H9 (cell line): ENCODE results near the gene MAN2C1. TPM values are rescaled to one million over a fixed set of nuclear protein-coding genes. Genes with fewer than 3 reads are reported as not detected.

Experiments
- DNase-seq: peaks from one replicate; pipeline ENCODE4 v3.0.0-alpha.2; 2017
- H2AFZ ChIP-seq: one replicate; pipeline ENCODE4 v1.6.1; 2013; ENCODE audit warnings: mild to moderate bottlenecking, low read length, control low read depth, moderate library complexity
- H2AK5ac ChIP-seq: 2 replicates; pipeline ENCODE4 v1.6.1; 2013; ENCODE audit warnings: low read length, control low read depth, mixed read lengths; ENCODE audit not compliant: insufficient read length
- H2BK120ac ChIP-seq: one replicate; pipeline ENCODE4 v1.6.1; 2013; ENCODE audit warnings: low read depth, mild to moderate bottlenecking, low read length, control low read depth, inconsistent platforms; ENCODE audit not compliant: poor library complexity, severe bottlenecking
- H2BK12ac ChIP-seq: 2 replicates; pipeline ENCODE4 v1.6.1; 2013; ENCODE audit warnings: low read length, control low read depth, mixed read lengths, low read depth; ENCODE audit not compliant: insufficient read length
- H2BK15ac ChIP-seq: 2 replicates; pipeline ENCODE4 v1.6.1; 2013; ENCODE audit warnings: low read depth, low read length, control low read depth
- H2BK20ac ChIP-seq: one replicate; pipeline ENCODE4 v1.6.1; 2013; ENCODE audit warnings: low read depth, mild to moderate bottlenecking, low read length, control low read depth, inconsistent platforms; ENCODE audit not compliant: poor library complexity, severe bottlenecking
- H2BK5ac ChIP-seq: 2 replicates; pipeline ENCODE4 v1.6.1; 2013; ENCODE audit warnings: low read length, control low read depth, mixed read lengths; ENCODE audit not compliant: insufficient read length
- H3K14ac ChIP-seq: 2 replicates; pipeline ENCODE4 v1.6.1; 2013; ENCODE audit warnings: low read length, control low read depth; ENCODE audit not compliant: insufficient read depth
- H3K18ac ChIP-seq: 2 replicates; pipeline ENCODE4 v1.6.1; 2013; ENCODE audit warnings: low read depth, mild to moderate bottlenecking, mixed read lengths, low read length, control low read depth; ENCODE audit not compliant: insufficient read length
- H3K23ac ChIP-seq: 2 replicates; pipeline ENCODE4 v1.6.1; 2013; ENCODE audit warnings: low read length, control low read depth, mixed read lengths, low read depth; ENCODE audit not compliant: insufficient read length
- H3K23me2 ChIP-seq: 2 replicates; pipeline ENCODE4 v1.6.1; 2013; ENCODE audit warnings: low read depth, mild to moderate bottlenecking, mixed read lengths, low read length, control low read depth; ENCODE audit not compliant: insufficient read length, poor library complexity, severe bottlenecking
- H3K27ac ChIP-seq: 2 replicates; pipeline ENCODE4 v1.5.1; 2013; ENCODE audit warnings: low read length, control low read depth, mixed read lengths, low read depth; ENCODE audit not compliant: insufficient read length
- H3K27me3 ChIP-seq: 2 replicates; pipeline ENCODE4 v1.6.1; 2013; ENCODE audit warnings: low read length, control low read depth, inconsistent platforms; ENCODE audit not compliant: insufficient read depth
- H3K4ac ChIP-seq: 2 replicates; pipeline ENCODE4 v1.6.1; 2013; ENCODE audit warnings: low read depth, mild to moderate bottlenecking, control low read depth, inconsistent platforms, low read length, moderate library complexity
- H3K4me1 ChIP-seq: 2 replicates; pipeline ENCODE4 v1.6.1; 2013; ENCODE audit warnings: low read length, control low read depth, inconsistent platforms; ENCODE audit not compliant: insufficient read depth
- H3K4me2 ChIP-seq: 2 replicates; pipeline ENCODE4 v1.6.1; 2013; ENCODE audit warnings: low read length, control low read depth, mixed read lengths; ENCODE audit not compliant: insufficient read length, insufficient read depth
- H3K56ac ChIP-seq: 2 replicates; pipeline ENCODE4 v1.6.1; 2013; ENCODE audit warnings: low read depth, mild to moderate bottlenecking, mixed read lengths, low read length, control low read depth; ENCODE audit not compliant: insufficient read length
- H3K79me1 ChIP-seq: 2 replicates; pipeline ENCODE4 v1.6.1; 2013; ENCODE audit warnings: low read depth, mild to moderate bottlenecking, moderate library complexity, low read length, control low read depth, inconsistent platforms; ENCODE audit not compliant: insufficient read depth, poor library complexity, severe bottlenecking
- H3K79me2 ChIP-seq: 2 replicates; pipeline ENCODE4 v1.6.1; 2013; ENCODE audit warnings: low read length, control low read depth, inconsistent platforms; ENCODE audit not compliant: insufficient read depth
- H3K9ac ChIP-seq: 2 replicates; pipeline ENCODE4 v1.6.1; 2013; ENCODE audit warnings: low read length, control low read depth, mixed read lengths; ENCODE audit not compliant: insufficient read length; ENCODE audit errors: extremely low read depth
- H3K9me3 ChIP-seq: one replicate; pipeline ENCODE4 v1.6.1; 2013; ENCODE audit warnings: low read depth, low read length, inconsistent platforms; ENCODE audit not compliant: control insufficient read depth
- H3T11ph ChIP-seq: one replicate; pipeline ENCODE4 v1.6.1; 2013; ENCODE audit warnings: mild to moderate bottlenecking, low read length, control low read depth, inconsistent platforms
- H4K20me1 ChIP-seq: one replicate; pipeline ENCODE4 v1.6.1; 2013; ENCODE audit not compliant: control insufficient read depth, insufficient read length, insufficient read depth
- H4K5ac ChIP-seq: 2 replicates; pipeline ENCODE4 v1.6.1; 2013; ENCODE audit warnings: low read depth, mild to moderate bottlenecking, mixed read lengths, low read length, control low read depth; ENCODE audit not compliant: insufficient read length
- H4K8ac ChIP-seq: replicated peaks from 2 replicates; pipeline ENCODE4 v1.6.1; 2013; ENCODE audit warnings: low read length, control low read depth, mixed read lengths, low read depth; ENCODE audit not compliant: insufficient read length
- H4K91ac ChIP-seq: 2 replicates; pipeline ENCODE4 v1.6.1; 2013; ENCODE audit warnings: low read depth, mild to moderate bottlenecking, moderate library complexity, mixed read lengths, low read length, control low read depth; ENCODE audit not compliant: insufficient read length
- H3K27ac Mint-ChIP-seq, 3 experiments: 2 replicates in 2 of 3; 3 replicates in 1 of 3; pipeline ENCODE4 v1.8.0; 2020 to 2021; ENCODE audit warnings: mixed read lengths in 3 of 3, mild to moderate bottlenecking in 1 of 3, moderate library complexity in 1 of 3
- H3K27me3 Mint-ChIP-seq: 2 replicates; pipeline ENCODE4 v1.8.0; 2021; ENCODE audit warnings: low read depth, mild to moderate bottlenecking, moderate library complexity, mixed read lengths
- H3K36me3 Mint-ChIP-seq, 3 experiments: 2 replicates in 2 of 3; 3 replicates in 1 of 3; pipeline ENCODE4 v1.8.0; 2020 to 2021; ENCODE audit warnings: low read depth in 3 of 3, mixed read lengths in 3 of 3; ENCODE audit not compliant: insufficient read depth in 1 of 3
- H3K4me1 Mint-ChIP-seq, 2 experiments: 2 replicates each; pipeline ENCODE4 v1.8.0; 2020; ENCODE audit warnings: mixed read lengths in 2 of 2
- H3K4me3 Mint-ChIP-seq, 2 experiments: 2 replicates in 1 of 2; 3 replicates in 1 of 2; pipeline ENCODE4 v1.8.0; 2020 to 2021; ENCODE audit warnings: mild to moderate bottlenecking in 2 of 2, mixed read lengths in 2 of 2, moderate library complexity in 1 of 2
- H3K9me3 Mint-ChIP-seq, 2 experiments: 2 replicates in 1 of 2; 3 replicates in 1 of 2; pipeline ENCODE4 v1.8.0; 2020; ENCODE audit warnings: mild to moderate bottlenecking in 2 of 2, mixed read lengths in 2 of 2, moderate library complexity in 1 of 2
- CTCF ChIP-seq: fragments of 200-600 bp; sonication (generic); conservative IDR thresholded peaks from 3 replicates; pipeline ENCODE4 v1.8.0; 2021; ENCODE audit warnings: antibody characterized with exemption, mild to moderate bottlenecking
- WGBS: extraction: QIAGEN DNeasy Blood & Tissue Kit; methylation state at CpG from one replicate; pipeline ENCODE4 v1.1.7; 2013; ENCODE audit warnings: missing lambda C conversion rate, low lambda C conversion rate, mixed read lengths; ENCODE audit not compliant: insufficient read length; ENCODE audit errors: extremely low coverage; 5-methylcytosine and 5-hydroxymethylcytosine counted together
- total RNA-seq: library from RNA; stranded (reverse); gene quantifications from 2 replicates; pipeline ENCODE4 v1.2.1, GENCODE V29; 2021

MAN2C1 gene
- total RNA-seq, 1 experiment from 2014 or later, result 112 TPM

- Histone ChIP-seq H2BK5ac (no peak overlapping the region), H3K14ac (no peak overlapping the region), H3K27ac (no peak overlapping the region), H3K9ac (no peak overlapping the region), H3K23me2 (no peaks in the 10 kb centered on the region), H4K8ac (no peak overlapping the region), H3K4me2 (no peak overlapping the region), H4K5ac (no peak overlapping the region), H3K27me3 (no peaks in the 10 kb centered on the region), H3K4me1 (no peaks in the 10 kb centered on the region), H2BK120ac (no peak overlapping the region), H3T11ph (no peak overlapping the region), H3K23ac (no peak overlapping the region), H2BK15ac (no peak overlapping the region), H2BK12ac (no peak overlapping the region), H3K79me2 (no peaks in the 10 kb centered on the region), H3K79me1 (no peaks in the 10 kb centered on the region), H3K4ac (no peak overlapping the region), H2AK5ac (no peak overlapping the region), H3K18ac (no peak overlapping the region), H2BK20ac (no peak overlapping the region), H4K91ac (no peak overlapping the region), H4K20me1 (no peaks in the 10 kb centered on the region), H3K9me3 (no peaks in the 10 kb centered on the region), H2AFZ (no peak overlapping the region), H3K56ac (no peak overlapping the region)
- DNase-seq, result no peak
- H3K36me3 Mint-ChIP-seq, result no peaks in the 10 kb centered on the region
- no peak overlapping the region for H3K4me3 Mint-ChIP-seq
- no CpG with 5 or more reads among the region's 3 CpGs for WGBS
- peaks cover 12% of the 10 kb centered on the region for H3K27me3 Mint-ChIP-seq
- H3K4me1 Mint-ChIP-seq, result no peaks in the 10 kb centered on the region
- no peaks in the 10 kb centered on the region for H3K9me3 Mint-ChIP-seq
- H3K27ac Mint-ChIP-seq, result no peak overlapping the region
- TF ChIP-seq CTCF, result no peak
Observed at GRCh38 chr15:75327491-75327890, 40.9 kb downstream of the MAN2C1 start.
